Stimulated activated CD4-positive, alpha-beta T cell treated with anti-CD3 and anti-CD28 coated beads, Interleukin-2, amount 100 ng/mL, for 4 hours (primary cell): ENCODE measurements around the gene SIL1.
"Not testable (repeated sequence)": the region's sequence is repeated elsewhere in the genome, so short reads cannot be mapped to it uniquely, and the experiment has no call there.

ENCODE experiments used
- DNase-seq: peaks from one replicate; pipeline ENCODE4 v3.0.0-alpha.2; 2020; ENCODE audit warnings: low read depth

The SIL1 gene

DNA sequence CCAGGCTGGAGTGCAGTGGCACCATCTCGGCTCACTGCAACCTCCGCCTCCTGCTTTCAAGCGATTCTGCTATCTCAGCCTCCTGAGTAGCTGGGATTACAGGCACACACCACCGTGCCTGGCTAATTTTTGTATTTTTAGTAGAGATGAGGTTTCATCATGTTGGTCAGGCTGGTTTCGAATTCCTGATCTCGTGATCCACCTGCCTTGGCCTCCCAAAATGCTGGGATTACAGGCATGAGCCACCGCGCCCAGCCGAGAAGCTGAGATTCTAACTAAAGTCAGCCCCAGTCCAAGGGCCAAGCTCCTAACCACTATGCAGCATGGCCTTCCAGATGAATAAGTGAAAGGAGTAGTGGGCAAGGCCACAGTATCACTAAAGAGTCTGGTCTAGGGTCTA is 20.9 kb downstream of the SIL1 start:
- DNase-seq, result not testable (repeated sequence)

DNA sequence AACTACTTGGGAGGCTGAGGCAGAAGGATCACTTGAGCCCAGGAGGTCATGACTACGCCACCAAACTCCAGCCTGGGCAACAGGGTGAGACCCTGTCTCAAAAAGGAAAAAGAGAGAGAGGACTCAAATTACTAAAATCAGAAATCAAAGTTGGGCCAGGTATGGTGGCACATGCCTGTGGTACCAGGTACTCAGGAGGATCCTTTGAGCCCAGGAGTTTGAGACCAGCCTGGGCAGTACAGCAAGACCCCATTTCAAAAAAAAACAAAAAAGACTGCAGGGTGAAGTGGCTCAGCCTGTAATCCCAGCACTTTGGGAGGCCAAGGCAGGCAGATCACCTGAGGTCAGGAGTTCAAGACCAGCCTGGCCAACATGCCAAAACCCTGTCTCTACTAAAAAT is 23.8 kb downstream of the SIL1 start:
- DNase-seq, result not testable (repeated sequence)

DNA sequence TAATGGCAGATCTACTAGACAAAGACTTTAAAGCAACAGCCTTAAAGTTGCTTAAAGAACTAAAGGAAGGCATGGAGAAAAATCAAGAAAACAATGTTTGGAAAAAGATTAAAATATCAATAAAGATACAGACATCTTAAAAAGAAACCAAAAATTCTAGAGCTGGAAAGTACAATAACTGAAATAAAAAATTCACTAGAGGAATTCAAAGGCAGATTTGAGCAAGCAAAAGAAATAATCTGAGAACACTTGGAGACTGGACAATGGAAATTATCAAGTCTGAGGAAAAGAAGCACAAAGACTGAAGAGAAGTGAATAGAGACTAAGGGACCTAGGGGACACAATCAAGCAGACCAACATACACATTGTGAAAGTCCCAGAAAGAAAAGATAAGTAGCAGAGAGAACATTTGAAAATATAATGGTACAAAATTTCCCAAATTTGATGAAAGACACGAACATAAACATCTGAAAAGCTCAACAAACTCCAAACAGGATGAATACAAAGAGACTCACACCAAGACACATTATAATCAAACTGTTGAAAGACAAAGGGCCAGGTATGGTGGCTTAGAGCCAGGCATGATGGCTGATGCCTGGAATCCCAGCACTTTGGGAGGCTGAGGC is 26.3 kb downstream of the SIL1 start:
- DNase-seq, result no peak

DNA sequence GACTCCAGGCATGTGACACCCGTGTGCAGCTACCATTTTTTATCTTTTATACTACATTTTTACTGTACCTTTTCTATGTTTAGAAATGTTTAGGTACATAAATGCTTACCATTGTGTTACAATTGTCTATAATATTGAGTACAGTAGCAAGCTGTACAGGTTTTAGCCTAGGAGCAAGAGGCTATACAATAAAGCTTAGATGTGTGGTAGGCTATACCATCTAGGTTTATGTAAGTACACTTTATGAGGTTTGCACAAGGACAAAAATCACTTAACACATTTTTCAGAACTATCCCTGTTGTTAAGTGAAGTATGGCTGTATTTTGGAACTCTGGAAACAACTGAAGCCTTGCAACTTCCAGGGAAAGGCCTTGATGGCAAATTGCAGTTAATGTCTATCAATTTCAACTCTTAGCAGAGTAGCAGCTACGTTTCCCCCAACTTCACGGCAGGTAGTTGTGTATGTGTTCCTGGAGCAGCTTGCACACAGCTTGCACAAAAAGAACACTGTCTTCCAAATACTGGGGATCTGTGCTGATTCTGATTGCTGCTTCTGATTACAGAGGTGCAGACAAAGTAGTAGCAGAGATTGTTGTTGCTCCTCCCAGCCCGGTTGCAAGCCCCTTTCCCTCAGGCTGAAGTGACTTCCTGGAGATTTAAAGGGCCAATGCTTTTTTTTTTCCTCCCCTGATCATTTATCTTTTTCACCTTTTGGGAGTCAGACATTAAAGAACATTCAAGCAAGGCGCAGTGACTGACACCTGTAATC is 30.0 kb downstream of the SIL1 start:
- DNase-seq, result no peak

DNA sequence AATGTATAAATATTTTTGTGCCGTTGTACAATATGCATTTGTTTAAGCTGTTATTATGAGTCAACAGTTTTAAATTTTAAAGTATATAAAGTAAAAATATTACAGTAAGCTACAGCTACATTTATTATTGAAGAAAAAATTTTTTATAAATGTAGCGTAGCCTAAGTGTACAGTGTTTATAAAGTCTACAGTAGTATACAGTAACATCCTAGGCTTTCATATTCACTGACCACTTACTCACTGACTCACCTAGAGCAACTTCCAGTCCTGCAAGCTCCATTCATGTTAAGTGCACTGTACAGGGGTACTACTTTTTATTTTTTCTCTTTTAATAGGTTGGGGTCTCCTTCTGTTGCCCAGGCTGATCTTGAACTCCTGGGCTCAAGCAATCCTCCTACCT is 30.6 kb downstream of the SIL1 start:
- DNase-seq, result no peak

DNA sequence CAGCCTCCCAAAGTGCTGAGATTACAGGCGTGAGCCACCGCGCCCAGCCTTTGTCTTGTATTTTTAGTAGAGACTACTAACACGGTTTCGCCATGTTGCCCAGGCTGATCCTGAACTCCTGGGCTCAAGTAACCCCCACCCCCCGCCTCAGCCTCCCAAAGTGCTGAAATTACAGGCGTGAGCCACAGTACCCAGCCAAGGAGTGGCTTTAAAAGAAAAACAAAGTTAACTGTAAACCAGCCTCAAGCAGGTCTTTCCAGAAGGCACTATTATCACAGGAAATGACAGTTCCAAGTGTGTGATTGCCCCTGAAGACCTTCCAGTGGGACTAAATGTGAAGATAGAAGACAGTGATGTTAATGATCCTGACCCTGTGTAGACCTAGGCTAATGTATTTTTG is 31.1 kb downstream of the SIL1 start:
- DNase-seq, result no peak

DNA sequence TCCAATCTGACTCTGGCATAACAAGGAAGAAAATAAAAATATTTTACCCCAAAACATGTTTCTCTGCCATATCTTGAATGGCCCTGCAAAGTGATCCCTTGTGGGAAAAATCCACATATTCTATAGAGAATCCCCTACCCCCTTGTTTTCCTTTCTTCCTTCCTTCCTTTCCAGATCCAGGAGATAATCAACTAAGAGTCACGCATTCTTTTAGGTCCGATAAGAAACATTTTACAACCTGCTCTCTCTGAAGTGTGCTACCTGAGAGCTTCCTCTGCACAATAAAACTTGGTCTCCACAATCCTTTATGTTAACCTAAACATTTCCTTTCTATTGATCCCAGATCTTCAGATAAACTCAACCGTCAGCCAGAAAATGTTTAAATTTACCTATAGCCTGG is 33.3 kb downstream of the SIL1 start:
- not testable (repeated sequence) for DNase-seq

DNA sequence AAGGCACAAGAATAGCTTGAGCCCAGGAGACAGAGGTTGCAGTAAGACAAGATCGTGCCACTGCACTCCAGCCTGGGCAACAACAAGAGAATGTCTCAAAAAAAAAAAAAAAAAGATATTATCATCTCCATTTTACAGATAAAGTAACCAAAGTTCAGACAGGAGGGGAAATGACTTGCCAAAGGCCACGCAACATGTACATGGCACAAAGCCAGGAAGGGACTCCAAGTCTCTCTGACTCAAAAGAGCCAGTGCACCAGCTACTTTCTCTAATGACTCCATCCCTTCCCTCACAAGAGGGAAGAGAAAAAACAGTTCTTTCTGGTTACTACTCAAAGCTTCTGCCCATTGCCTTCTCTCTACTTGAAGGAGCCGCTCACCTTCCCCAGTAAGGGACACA is 34.1 kb downstream of the SIL1 start:
- DNase-seq, result no peak

DNA sequence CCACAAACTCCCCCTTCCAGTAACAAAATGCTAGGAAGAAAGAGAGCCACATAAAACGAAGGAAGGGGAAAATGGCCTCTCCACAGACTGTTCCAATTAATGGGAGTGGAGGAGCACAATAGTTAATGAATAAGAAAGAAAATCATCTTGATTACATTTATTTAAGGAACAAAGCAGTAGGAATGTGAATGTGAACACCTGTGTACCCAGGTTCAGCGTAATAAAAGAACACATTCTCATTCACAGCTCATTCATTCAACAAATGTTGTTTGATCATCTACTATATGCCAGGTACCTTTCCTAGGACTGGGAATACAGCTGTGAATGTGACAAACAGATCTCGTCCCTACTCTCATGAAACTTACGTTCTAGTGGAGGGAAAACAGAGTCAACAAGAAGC is 35.7 kb downstream of the SIL1 start:
- DNase-seq, result no peak

DNA sequence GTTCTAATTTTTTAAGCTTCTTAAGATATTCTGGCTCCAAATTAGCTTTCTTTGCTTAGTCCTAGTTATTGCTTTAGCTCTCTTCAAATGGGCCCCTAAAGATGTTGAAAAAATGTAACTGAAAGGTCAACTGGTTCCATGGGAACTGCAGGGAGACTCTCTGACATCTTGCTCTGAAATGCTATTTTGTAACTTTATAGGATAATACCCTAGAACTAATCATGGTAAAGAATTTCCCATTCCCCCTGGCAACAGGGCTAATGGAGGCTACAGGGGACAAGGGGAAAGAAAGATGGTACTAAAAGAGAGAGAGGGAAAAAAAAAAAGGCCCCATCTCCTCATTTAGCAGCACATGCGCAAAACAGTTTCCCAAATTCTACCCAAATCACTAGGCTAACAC is 39.4 kb downstream of the SIL1 start:
- DNase-seq, result no peak

DNA sequence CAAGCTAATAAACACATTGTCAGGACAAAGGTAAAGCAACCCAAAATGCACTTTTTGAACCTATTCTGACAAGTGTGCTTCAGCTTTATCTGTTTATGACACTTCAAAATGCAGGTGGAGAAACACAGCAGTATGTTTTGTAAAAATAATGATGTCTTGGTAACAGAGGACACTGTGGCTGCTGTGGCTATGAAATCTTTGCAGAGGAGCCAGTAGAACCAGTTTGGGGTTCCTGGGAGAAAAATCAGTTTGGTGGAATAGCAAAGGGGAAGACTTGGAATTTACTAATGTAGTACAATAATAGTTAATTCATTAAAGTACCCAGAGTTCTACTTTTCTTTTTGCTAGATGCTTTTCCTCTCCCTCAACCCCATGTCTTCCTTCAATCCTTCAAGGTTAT is 40.6 kb downstream of the SIL1 start:
- no peak for DNase-seq

DNA sequence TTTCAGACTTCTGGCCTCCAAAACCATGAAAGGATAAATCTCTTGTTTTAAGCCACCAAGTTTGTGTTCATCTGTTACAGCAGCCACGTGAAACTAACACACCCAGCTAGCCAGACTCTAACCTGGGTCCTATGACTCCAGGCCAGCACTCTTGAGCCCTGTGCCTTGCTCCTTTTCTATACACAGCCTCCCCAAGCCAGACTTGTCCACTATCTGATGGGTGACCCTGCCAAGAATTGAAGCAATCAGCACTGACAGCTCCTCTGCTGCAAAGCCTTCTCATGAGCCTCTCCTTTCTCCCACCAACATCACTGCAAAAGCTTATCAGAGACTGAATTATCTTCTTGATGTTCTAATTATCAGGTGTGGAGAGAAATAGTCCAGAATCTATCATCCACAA is 41.4 kb downstream of the SIL1 start:
- no peak for DNase-seq

DNA sequence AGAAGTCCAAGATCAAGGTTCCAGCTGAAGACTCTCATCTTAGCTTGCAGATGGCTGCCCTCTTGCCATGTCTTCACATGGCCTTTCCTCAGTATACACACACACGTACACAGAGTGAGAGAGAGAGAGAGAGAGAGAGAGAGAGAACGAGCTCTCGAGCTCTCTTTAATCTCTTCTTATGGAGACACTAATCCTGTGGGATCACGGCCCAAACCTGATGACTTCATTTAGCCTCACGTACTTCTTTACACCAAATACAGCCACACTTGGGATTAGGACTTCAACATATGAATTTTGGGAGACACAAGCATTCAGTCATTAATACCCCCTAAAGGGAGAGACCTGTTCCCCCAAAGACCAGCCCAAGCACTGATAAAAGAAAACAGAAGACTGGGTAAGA is 42.8 kb downstream of the SIL1 start:
- no peak for DNase-seq

DNA sequence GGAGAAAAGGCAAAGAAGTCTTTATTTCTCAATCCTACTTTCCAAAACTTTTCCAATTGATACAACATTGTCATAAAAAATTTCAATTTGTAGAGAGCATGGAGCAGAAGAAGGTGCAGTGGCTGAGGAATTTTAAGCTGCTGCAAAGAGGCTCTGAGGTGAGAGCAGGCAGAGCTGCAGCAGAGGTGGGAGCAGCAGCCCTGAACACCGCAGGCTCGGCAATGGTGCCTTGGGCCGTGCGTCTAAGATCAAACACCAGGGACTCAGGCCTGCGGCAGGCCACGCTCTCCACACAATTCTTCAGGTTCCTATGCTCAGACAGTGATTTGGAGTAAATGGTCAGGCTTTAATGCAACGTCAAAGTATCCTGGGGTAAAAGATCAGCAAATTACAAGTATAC is 46.3 kb downstream of the SIL1 start:
- no peak for DNase-seq

DNA sequence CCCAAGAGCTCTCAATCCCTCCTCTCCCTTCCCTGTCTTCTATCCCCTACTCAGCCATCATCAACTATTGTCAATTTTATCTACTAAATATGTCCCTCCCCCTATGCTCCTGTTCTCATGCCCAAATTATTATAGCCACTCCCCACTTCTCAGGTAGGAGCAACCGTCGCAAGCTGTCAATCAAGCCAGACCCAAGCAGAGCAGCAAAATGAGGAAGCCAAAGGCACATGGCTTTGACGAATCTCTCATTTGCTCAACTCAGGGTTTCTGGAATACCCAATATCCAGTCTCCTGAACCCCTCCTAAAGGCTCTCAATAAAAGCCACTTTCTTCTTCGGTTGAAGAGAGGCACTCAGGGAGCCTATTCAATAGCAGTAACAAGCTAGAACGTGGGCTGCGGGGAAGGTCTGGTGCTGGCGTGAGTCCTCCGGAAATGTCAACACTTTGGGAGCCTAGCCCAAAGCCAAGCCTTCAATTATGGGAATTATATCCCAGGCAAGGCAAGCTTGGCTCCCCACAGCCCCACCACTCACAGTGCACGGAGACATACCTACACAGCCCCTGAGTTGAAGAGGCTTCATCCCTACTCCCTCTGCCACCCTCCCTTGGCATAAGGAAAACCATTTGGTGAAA is 47.7 kb downstream of the SIL1 start:
- no peak for DNase-seq

DNA sequence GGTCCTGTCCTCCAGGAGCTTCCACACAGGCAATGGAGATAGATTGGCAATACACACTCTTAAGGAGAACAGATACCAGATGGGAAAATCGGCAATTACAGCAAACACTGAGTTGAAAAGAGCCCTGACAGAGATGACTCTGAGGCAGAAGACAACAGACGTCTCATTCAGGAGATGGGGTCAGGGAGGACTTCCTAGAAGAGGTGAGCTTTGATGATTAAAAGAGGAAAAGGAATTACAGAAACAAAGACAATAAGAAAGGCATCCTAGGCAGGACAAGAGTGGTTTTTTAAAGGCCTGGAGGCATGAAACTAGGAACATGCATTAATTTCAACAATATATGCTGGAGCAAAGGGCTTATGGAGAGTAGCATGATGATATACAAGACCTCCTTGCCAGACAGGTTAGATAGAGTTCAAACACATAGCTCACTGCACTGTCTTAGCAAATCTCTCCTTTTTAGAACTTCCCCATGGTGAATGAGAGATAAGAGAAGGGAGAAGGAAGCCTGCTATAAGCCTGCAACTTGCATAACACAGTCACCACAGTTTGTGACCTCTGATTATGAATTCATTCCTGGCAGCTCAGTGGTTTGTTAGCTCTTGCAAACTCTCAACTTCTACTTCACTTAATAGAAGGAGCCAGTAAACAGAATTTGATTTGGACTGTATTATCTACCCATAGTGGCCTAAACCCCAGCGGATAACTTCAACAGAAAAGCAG is 48.5 kb downstream of the SIL1 start:
- DNase-seq, result no peak

DNA sequence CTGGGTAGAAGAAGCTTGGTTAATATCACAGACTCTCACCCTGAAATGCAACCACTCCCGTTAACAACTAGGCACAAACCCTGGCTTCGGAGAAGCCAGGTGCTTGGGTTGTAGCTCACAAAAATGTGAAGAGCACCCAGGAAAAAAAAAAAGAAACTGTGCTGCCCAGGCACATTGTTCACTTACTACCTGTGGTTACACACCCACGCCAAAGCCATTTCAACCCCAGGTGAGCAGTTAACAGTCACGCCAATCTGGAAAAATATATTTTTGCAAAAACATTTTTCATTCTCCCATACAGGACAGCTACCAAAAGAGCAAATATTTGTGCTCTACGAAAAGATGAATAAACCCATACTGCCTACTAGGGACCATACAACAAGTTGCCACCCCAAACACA is 49.2 kb downstream of the SIL1 start:
- no peak for DNase-seq

DNA sequence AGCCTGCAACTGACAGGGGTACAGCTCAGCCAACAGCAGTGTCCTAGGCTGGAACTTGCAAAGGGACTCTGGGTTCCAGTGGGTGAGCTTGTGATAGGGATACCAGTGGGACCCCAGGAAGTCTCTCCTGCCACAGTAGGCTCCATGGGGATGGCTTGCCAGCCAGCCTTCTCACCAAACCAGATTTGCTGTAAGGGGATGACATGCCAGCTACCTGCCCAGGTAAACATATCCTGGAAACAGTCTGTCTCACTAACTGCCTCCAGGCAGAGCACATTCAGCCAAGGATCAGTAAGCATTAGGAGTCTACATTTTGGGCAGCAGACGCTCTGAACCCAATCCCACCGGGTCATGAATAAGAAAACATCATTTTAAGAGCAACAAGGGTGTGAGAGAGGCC is 49.9 kb downstream of the SIL1 start:
- no peak for DNase-seq

DNA sequence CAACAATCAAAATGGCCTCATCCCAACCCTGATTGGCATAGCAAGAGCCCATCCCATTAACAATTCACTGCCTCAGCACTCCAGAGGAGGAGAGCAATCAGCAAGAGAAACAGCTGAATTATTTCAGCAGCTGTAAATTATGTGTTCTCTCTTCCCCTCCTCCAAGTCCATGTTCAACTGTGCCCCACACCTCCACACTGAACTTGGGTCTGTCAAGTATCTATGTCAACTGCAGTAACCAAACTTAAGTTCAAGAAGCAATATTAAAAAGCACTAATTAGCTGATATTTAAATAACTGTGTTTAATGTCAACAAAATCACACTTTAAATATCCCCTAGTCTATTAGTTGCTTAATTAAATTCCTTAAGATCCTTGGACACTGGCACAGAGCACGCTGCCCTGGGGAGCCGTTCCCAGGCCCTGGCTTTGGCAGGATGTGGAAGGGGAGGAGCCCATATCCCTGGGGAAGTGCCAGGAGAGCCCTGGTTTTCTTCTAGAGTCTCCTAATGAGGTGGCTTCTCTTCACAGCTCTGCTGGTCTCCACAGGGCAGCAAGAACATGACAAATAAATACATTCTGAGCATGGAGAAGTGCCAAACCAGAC is 50.6 kb downstream of the SIL1 start:
- no peak for DNase-seq

DNA sequence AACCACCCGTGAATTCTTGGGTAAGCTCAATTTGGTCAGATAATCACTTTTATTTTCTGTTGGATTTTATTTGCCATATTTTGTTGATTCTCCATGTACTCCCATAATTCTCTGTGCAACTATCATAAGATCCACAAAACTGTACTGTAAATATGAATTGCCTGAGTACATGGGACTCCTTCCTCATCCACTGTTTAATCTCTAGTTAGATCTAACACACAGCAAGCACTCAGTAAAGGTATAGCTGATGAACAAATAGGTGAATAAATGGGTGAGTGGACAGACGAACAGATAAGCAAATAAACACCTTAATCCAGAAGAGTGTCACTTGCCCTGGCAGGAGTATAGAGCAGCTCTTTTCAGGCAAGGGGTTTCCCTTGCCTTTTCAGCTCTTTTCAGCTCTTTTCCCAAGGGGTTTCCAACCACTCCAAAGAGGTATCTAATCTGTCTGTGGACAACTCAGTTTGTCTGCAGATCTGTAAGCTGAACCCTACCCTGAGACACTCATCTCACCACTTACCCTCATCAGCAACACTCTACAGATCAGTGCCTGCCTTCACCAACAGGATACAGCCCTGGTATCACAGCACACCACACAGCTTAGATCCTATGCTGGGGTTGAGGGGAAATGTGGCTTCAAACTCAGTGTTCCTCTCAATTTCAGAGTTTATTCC is 51.2 kb downstream of the SIL1 start:
- DNase-seq, result no peak

DNA sequence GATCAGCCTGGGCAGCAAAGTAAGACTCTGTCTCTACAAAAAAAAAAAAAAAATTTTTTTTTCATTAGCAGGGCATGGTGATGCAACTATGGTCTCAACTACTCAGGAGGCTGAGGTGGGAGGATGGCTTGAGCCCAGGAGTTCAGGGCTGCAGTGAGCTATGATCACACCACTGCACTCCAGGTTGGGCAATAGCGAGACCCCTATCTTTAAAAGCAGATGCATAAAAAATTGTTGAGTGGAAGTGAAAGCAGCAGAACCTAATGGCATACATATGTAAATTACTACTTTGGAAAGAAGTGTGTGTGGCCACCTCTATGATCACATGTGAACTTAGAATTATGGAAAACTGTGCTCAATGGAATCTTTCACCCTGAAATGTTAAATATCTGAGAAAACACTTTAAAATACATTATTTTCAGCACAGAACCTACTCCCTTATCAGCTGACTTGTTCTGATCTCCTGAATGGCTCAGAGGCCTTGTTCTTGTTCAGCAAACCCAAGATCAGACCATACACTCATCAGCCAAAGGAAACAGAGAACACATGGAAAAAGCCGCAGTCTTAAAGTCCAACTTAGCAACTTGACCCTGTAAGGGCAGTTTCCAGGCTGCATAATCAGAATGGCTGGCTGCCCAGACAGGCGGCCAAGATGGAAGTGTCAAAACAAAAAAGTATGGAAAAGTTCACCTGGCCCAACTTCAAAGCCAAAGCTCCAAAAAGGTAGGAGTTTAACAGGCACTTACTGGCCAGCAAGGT is 56.5 kb downstream of the SIL1 start:
- DNase-seq, result no peak
